GM12875 (cell line): ENCODE measurements around the gene SRP9.

Source experiments
- H3K4me3 ChIP-seq: one replicate; pipeline ENCODE4 v1.5.1; 2011; ENCODE audit warnings: low read depth, low read length, control low read depth
- CTCF ChIP-seq: IDR thresholded peaks from 2 replicates; pipeline ENCODE4 v1.5.1; 2011; ENCODE audit warnings: low read depth, mild to moderate bottlenecking, control low read depth, inconsistent platforms, low read length, moderate library complexity, borderline replicate concordance; ENCODE audit not compliant: insufficient read depth

Gene SRP9

GRCh38 chr1:225737866-225738265, 39.8 kb upstream of the SRP9 start:
- H3K4me3 ChIP-seq = no peak overlapping the region
- no peak for TF ChIP-seq CTCF

- no peak overlapping the region for H3K4me3 ChIP-seq
- TF ChIP-seq CTCF = no peak
These were observed 38.9 kb upstream of the SRP9 start for GRCh38 chr1:225738763-225739162.

- H3K4me3 ChIP-seq = no peak overlapping the region
- no peak for TF ChIP-seq CTCF
These were observed 38.0 kb upstream of the SRP9 start for GRCh38 chr1:225739542-225740107.

- H3K4me3 ChIP-seq = no peak overlapping the region
- no peak for TF ChIP-seq CTCF
These were observed 32.9 kb upstream of the SRP9 start for GRCh38 chr1:225744745-225745144.

- no peak overlapping the region for H3K4me3 ChIP-seq
- no peak for TF ChIP-seq CTCF
These were observed 32.4 kb upstream of the SRP9 start for GRCh38 chr1:225745273-225745672.

- TF ChIP-seq CTCF = no peak
- no peak overlapping the region for H3K4me3 ChIP-seq
These were observed 31.1 kb upstream of the SRP9 start for GRCh38 chr1:225746361-225747179.

GRCh38 chr1:225747566-225747965, 30.1 kb upstream of the SRP9 start:
- TF ChIP-seq CTCF = no peak
- H3K4me3 ChIP-seq = no peak overlapping the region
